Globus pallidus (tissue), 1 donor: ENCODE data around the gene HOXB5.

Experiments
- DNase-seq: peaks from one replicate; pipeline ENCODE4 v3.0.0-alpha.2; 2015; ENCODE audit warnings: low spot score

The HOXB5 gene

GRCh38 chr17:48615963-48616716, 22.6 kb upstream of the HOXB5 start:
- DNase-seq = no peak

GRCh38 chr17:48615047-48615962, 21.7 kb upstream of the HOXB5 start, which contains the start of gene HOXB8:
TSS of gene HOXB8 (minus strand) at chr17:48615292. CDS start at chr17:48614704, 588 bp downstream.
- DNase-seq = no peak

GRCh38 chr17:48613862-48614694, 20.5 kb upstream of the HOXB5 start:
- DNase-seq = no peak

- DNase-seq = no peak
Measured at GRCh38 chr17:48612854-48613691, 19.5 kb upstream of the HOXB5 start.

GRCh38 chr17:48612456-48612853, 18.9 kb upstream of the HOXB5 start:
- DNase-seq = no peak

GRCh38 chr17:48611681-48612455, 18.3 kb upstream of the HOXB5 start:
- DNase-seq = no peak

- DNase-seq = no peak
Measured at GRCh38 chr17:48611213-48611612, 17.6 kb upstream of the HOXB5 start.

- DNase-seq = no peak
Measured at GRCh38 chr17:48610282-48611211, 17.0 kb upstream of the HOXB5 start, which contains the start of gene HOXB7. TSS of gene HOXB7 (minus strand) at chr17:48611017. CDS start at chr17:48610918, 99 bp downstream.

GRCh38 chr17:48609759-48610281, 16.2 kb upstream of the HOXB5 start:
- DNase-seq = no peak

GRCh38 chr17:48609033-48609432, 15.5 kb upstream of the HOXB5 start:
- no peak for DNase-seq

- no peak for DNase-seq
Measured at GRCh38 chr17:48608494-48608834, 14.9 kb upstream of the HOXB5 start.

GRCh38 chr17:48606892-48607614, 13.5 kb upstream of the HOXB5 start:
- DNase-seq = no peak

- DNase-seq = no peak
Measured at GRCh38 chr17:48605991-48606891, 12.7 kb upstream of the HOXB5 start.

- DNase-seq = no peak
Measured at GRCh38 chr17:48605409-48605919, 11.9 kb upstream of the HOXB5 start.

GRCh38 chr17:48604770-48605329, 11.3 kb upstream of the HOXB5 start, which contains the start of gene HOXB6:
TSS of gene HOXB6 (minus strand) at chr17:48604986. CDS start at chr17:48598150, 6,836 bp downstream.
- no peak for DNase-seq

- DNase-seq = no peak
Measured at GRCh38 chr17:48603959-48604769, 10.6 kb upstream of the HOXB5 start.
